Stomach (tissue), 9 donors: ENCODE results near the gene SLC28A1. TPM values are rescaled to one million over a fixed set of nuclear protein-coding genes. Genes with fewer than 3 reads are reported as not detected.

Experiments used
- DNase-seq, 2 donors: peaks; one replicate each; pipeline versions ENCODE4 v3.0.0 to v3.0.0-alpha.2; 2013 to 2019
- H3K27ac ChIP-seq, 5 donors: fragments of 200-600 bp in 4 of 5; sonication (generic) in 4 of 5; one replicate each; pipeline ENCODE4 v1.5.1; 2013 to 2019; ENCODE audit warnings: mild to moderate bottlenecking in 1 of 5, moderate library complexity in 1 of 5
- H3K27me3 ChIP-seq, 3 donors: fragments of 200-600 bp; sonication (generic); one replicate each; pipeline ENCODE4 v1.5.1; 2017 to 2019; ENCODE audit warnings: mixed run types in 1 of 3
- H3K36me3 ChIP-seq, 4 donors: fragments of 200-600 bp; sonication (generic); 1 replicate in 3 of 4; 2 replicates in 1 of 4; pipeline ENCODE4 v1.5.1; 2016 to 2019
- H3K4me1 ChIP-seq, 4 donors: fragments of 200-600 bp; sonication (generic); one replicate each; pipeline ENCODE4 v1.5.1; 2016 to 2019
- H3K4me3 ChIP-seq, 4 donors: fragments of 200-600 bp; sonication (generic) in 3 of 4; one replicate each; pipeline ENCODE4 v1.5.1; 2016 to 2019; ENCODE audit warnings: mild to moderate bottlenecking in 1 of 4
- H3K9me3 ChIP-seq, 4 donors: fragments of 200-600 bp; sonication (generic); one replicate each; pipeline ENCODE4 v1.5.1; 2016 to 2019
- CTCF ChIP-seq, 7 experiments: fragments of 450-650 bp in 4 of 7; fragments of 200-600 bp in 3 of 7; sonication (generic) in 3 of 7; IDR thresholded peaks; one replicate each; pipeline ENCODE4 v1.5.1; 2016 to 2019; ENCODE audit warnings: antibody characterized with exemption in 7 of 7, control low read depth in 2 of 7, mild to moderate bottlenecking in 1 of 7
- EP300 ChIP-seq: sonication (generic); formaldehyde crosslinking; IDR thresholded peaks from one replicate; pipeline ENCODE4 v1.6.1; 2017; ENCODE audit warnings: antibody characterized with exemption
- POLR2A ChIP-seq, 4 donors: fragments of 450-650 bp; IDR thresholded peaks; one replicate each; pipeline ENCODE4 v1.6.1; 2016; ENCODE audit warnings: antibody characterized with exemption in 4 of 4, control low read depth in 2 of 4, mild to moderate bottlenecking in 1 of 4, moderate library complexity in 1 of 4
- POLR2AphosphoS5 ChIP-seq, 3 donors: sonication (generic); formaldehyde crosslinking; IDR thresholded peaks; one replicate each; pipeline ENCODE4 v1.6.1; 2016; ENCODE audit warnings: antibody characterized with exemption in 3 of 3
- WGBS, 5 donors: extraction: QIAGEN DNeasy Blood & Tissue Kit in 3 of 5; methylation state at CpG; one replicate each; pipeline versions ENCODE4 v1.1.5 to v1.1.7; 2013 to 2018; 5-methylcytosine and 5-hydroxymethylcytosine counted together
- intact Hi-C: fragments of 100-400 bp; cut with DNase I; formaldehyde crosslinking; loops from one replicate; pipeline ENCODE4 v1.15.1; 2023; ENCODE audit warnings: low total_unique reads
- polyA plus RNA-seq, 3 donors: library from polyadenylated mRNA; stranded (reverse); fragments of 200-250 nt; gene quantifications; one replicate each; pipeline ENCODE4 v1.2.3, GENCODE V29; 2013
- total RNA-seq, 5 donors: library from RNA; depleted of rRNA; stranded (reverse); fragments of >200 nt; gene quantifications; one replicate each; pipeline versions ENCODE4 v1.1.0 to v1.2.3, GENCODE V29; 2014 to 2016
- donor health status: healthy with polysubstance abuse.
- donor health status: Bipolar disorder and iron deficiency.
- donor health status: healthy.

SLC28A1 gene
- total and polyA plus RNA-seq, 8 donors = 0.92 TPM; not detected in 7

DNA sequence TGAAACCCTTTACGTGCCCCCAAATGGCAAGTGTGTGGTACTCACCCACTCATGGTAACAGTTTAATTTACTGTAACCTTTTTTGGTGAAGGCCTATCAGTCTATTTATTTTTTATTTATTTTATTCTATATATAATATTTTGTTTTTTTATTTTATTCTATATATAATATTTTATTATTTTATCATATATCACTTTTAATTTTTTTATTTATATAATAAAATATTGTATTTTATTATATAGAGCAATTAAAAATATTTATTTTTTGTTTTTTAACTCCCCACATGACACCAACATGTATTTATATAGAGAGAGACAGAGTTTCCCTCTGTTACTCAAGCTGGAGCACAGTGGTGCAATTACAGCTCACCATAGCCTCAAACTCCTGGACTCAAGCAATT is 41.4 kb downstream of the SLC28A1 start:
- Histone ChIP-seq H3K27ac (no peak overlapping the region), H3K9me3 (no peaks in the 10 kb centered on the region), H3K27me3 (no peaks in the 10 kb centered on the region), H3K36me3 (no peaks in the 10 kb centered on the region), H3K4me3 (no peak overlapping the region), H3K4me1 (peaks cover 7 to 39% (median 13%) of the 10 kb centered on the region in 4 donors)
- TF ChIP-seq CTCF (IDR thresholded peaks at IDR 0.05) (no peak), EP300 (no peak), POLR2AphosphoS5 (IDR thresholded peaks at IDR 0.05) (no peak), POLR2A (IDR thresholded peaks at IDR 0.05) (no peak)
- intact Hi-C loops = no loop called here
- WGBS, 5 donors = 94 to 100% (median 95%) methylated on average over 1 of the region's 1 CpG
- no peak for DNase-seq

- 85 to 91% (median 89%) methylated on average over 3 of the region's 3 CpGs for WGBS, 5 donors
Observed at GRCh38 chr15:84926491-84927230, 42.2 kb downstream of the SLC28A1 start.

GRCh38 chr15:84928843-84929168 is 44.3 kb downstream of the SLC28A1 start:
- intact Hi-C loops = no loop called here
- Histone ChIP-seq H3K9me3 (no peaks in the 10 kb centered on the region), H3K27me3 (no peaks in the 10 kb centered on the region), H3K4me1 (peaks cover 7 to 39% (median 13%) of the 10 kb centered on the region in 4 donors), H3K4me3 (no peak overlapping the region), H3K36me3 (no peaks in the 10 kb centered on the region), H3K27ac (no peak overlapping the region)
- WGBS, 5 donors = 77 to 87% (median 83%) methylated on average over 6 of the region's 6 CpGs
- no peak for DNase-seq
- TF ChIP-seq EP300 (no peak), POLR2A (IDR thresholded peaks at IDR 0.05) (no peak), CTCF (IDR thresholded peaks at IDR 0.05) (no peak), POLR2AphosphoS5 (IDR thresholded peaks at IDR 0.05) (no peak)

More at GRCh38 chr15:84926491-84927230, 42.2 kb downstream of the SLC28A1 start:
- peaks cover 7 to 39% (median 13%) of the 10 kb centered on the region in 4 donors for H3K4me1 ChIP-seq
- H3K27ac ChIP-seq = no peak overlapping the region
- intact Hi-C loops = no loop called here
- H3K9me3 ChIP-seq = no peaks in the 10 kb centered on the region
- TF ChIP-seq EP300 (no peak), POLR2AphosphoS5 (IDR thresholded peaks at IDR 0.05) (no peak), POLR2A (IDR thresholded peaks at IDR 0.05) (no peak), CTCF (IDR thresholded peaks at IDR 0.05) (no peak)
- DNase-seq = no peak
- no peaks in the 10 kb centered on the region for H3K27me3 ChIP-seq
- H3K36me3 ChIP-seq = no peaks in the 10 kb centered on the region
- H3K4me3 ChIP-seq = no peak overlapping the region

DNA sequence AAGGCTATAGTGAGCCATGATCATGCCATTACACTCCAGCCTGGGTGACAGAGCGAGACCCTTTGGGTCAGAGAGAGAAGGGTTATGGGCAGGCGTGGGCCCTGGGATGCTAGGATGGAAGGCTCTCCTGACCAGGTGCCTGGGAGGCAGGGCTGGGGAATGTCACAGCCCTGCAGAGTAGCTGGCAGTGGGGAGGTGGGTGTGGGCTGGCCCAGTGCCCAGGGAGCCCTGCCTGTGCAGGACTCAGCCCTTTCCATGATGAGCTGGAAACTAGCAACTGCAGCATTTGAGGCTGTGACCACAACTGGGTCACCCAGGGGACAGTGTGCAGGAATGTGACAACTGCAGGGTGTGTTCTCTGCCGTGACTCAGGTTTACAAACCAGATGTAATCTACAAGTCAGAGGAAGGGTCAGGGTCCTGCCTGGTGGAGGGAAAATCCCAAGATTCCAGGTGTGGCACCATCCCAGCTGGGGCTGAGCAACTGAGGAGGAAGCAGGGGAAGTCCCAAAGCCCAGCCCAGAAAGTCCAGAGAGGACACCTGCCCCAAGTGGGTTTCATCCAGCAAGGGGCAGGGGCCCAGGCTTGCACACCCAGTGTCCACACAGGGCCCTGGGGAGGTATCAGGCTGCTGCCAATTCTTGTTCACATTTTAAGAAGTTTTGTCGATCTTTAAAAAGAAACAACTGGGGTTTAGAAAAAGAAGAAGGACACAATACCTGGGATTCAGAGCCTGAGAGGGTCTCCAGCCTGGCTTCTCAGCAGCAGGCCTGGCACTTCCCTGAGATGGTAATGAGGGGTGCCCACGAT is 45.5 kb downstream of the SLC28A1 start:
- Histone ChIP-seq H3K9me3 (no peaks in the 10 kb centered on the region), H3K27me3 (no peaks in the 10 kb centered on the region), H3K36me3 (no peaks in the 10 kb centered on the region), H3K4me1 (peaks cover 3 to 29% (median 10%) of the 10 kb centered on the region in 4 donors), H3K27ac (peak overlapping the region in 3 of 5 donors; percentile 12 to 32 (median 19)), H3K4me3 (no peak overlapping the region)
- 41 to 84% (median 55%) methylated on average over 4 to 5 of the region's 5 CpGs for WGBS, 5 donors
- intact Hi-C loops = loop anchor here (10.0 kb wide), 1 partner anchor 105 kb away; no protein-coding TSS in a partner anchor
- DNase-seq = peak; percentile 86 to 95
- TF ChIP-seq CTCF (IDR thresholded peaks at IDR 0.05) (no peak), POLR2A (IDR thresholded peaks at IDR 0.05) (no peak), POLR2AphosphoS5 (IDR thresholded peaks at IDR 0.05) (peak in 2 of 3 donors; percentile 53 to 88)
